ENCODE data around the gene CTTNBP2NL.
A peak's percentile ranks its signal among the peaks of the same experiment; 100 is the strongest.

CTTNBP2NL gene

DNA sequence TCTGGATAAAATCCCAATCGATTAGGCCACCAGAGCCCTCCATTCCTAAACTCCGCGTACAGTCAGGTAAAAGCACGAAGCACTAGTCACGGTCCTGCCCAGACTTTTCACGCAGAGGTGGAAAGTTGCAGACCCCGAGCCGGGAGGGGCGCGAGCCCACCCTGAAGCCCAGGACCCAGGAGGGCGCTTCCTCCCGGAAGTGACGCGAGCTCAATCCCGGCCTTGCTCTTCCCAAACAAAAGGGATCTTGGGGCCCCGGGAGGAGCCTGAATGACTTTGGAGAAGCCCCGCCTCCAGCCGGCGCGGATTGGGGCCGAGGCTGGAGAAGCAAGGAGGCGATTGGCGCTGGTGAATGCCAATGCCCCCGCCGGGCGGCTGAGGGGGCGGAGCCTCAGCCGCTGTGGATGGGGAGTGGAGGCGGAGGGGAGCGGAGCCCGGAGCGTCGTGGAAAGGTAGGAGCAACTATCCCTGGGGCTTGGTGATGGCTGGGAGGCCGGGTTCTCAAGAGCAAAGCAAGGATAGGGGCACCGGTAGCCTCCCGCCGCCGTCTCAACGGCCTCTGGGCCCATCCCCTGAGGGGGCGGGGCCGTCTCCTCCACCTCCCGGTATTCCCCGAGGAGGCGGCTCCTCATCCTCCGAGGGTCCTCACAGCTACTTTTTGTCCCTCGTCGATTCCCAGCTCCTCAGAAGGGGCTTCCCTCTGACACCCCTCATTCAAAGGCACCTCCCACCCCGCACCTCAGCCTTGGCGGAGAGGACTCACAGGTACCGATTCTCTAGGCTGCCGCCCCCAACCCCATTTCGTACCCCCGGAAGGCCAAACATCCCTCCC lies at the start of gene CTTNBP2NL:
Gene CTTNBP2NL (plus strand): TSS at position 394 of the 832 bp plus-strand sequence. CDS start 19,952 bp downstream, outside the sequence.
- POLR2A ChIA-PET: interaction anchor here (0.6 to 3.4 kb wide), 21 partner anchors 9 to 657 kb away, joined by 3 to 22 read pairs (median 3); partner anchors contain the start of genes INKA2, MOV10 and WNT2B
- CTCF ChIA-PET: interaction anchor here (0.9 to 1.5 kb wide), 4 partner anchors 26 to 322 kb away, joined by 3 to 4 read pairs (median 4); a partner anchor contains a TSS
- TF ChIP-seq BHLHE40 (IDR thresholded peaks at IDR 0.05; ENCODE audit: borderline replicate concordance) (no peak), ELF4 (IDR thresholded peaks at IDR 0.05) (peak; percentile 47; the same call in 1 of the 2 replicates), PKNOX1 (IDR thresholded peaks at IDR 0.05) (peak; percentile 99), LEF1 (IDR thresholded peaks at IDR 0.05; ENCODE audit: borderline replicate concordance) (no peak)
- DNase-seq (ENCODE audit: extremely low spot score): peak; percentile 99

- no peak for TF ChIP-seq PKNOX1 (IDR thresholded peaks at IDR 0.05)
- TF ChIP-seq LEF1 (IDR thresholded peaks at IDR 0.05; ENCODE audit: borderline replicate concordance): no peak
- no peak for TF ChIP-seq ELF4 (IDR thresholded peaks at IDR 0.05)
- no peak for TF ChIP-seq BHLHE40 (IDR thresholded peaks at IDR 0.05; ENCODE audit: borderline replicate concordance)
- TF ChIP-seq HDGF (IDR thresholded peaks at IDR 0.05; ENCODE audit: borderline replicate concordance): no peak
- no peak for TF ChIP-seq FOXA1 (IDR thresholded peaks at IDR 0.05)
- no peak for TF ChIP-seq CTBP1 (IDR thresholded peaks at IDR 0.05; ENCODE audit: borderline replicate concordance)
- no peak for TF ChIP-seq FOXK2 (IDR thresholded peaks at IDR 0.05)
- CTCF ChIA-PET: interaction anchor here (0.7 to 1.3 kb wide), 2 partner anchors 8 to 12 kb away, joined by 5 to 6 read pairs; no protein-coding TSS in a partner anchor
- no peak for DNase-seq (ENCODE audit: extremely low spot score)
- POLR2A ChIA-PET: no interaction called here
Measured at GRCh38 chr1:112346801-112347350, 49.1 kb upstream of the CTTNBP2NL start.

GRCh38 chr1:112356765-112357164 lies 39.2 kb upstream of the CTTNBP2NL start:
- no peak for DNase-seq (ENCODE audit: extremely low spot score)
- TF ChIP-seq ZNF384 (IDR thresholded peaks at IDR 0.05): no peak
- no peak for TF ChIP-seq ELF4 (IDR thresholded peaks at IDR 0.05)
- TF ChIP-seq CTBP1 (IDR thresholded peaks at IDR 0.05; ENCODE audit: borderline replicate concordance): no peak
- no peak for TF ChIP-seq LEF1 (IDR thresholded peaks at IDR 0.05; ENCODE audit: borderline replicate concordance)
- no peak for TF ChIP-seq BHLHE40 (IDR thresholded peaks at IDR 0.05; ENCODE audit: borderline replicate concordance)
- no peak for TF ChIP-seq PKNOX1 (IDR thresholded peaks at IDR 0.05)
- TF ChIP-seq L3MBTL2 (conservative IDR thresholded peaks at IDR 0.05): no peak
- no peak for TF ChIP-seq HDGF (IDR thresholded peaks at IDR 0.05; ENCODE audit: borderline replicate concordance)
- no peak for TF ChIP-seq ARNT (IDR thresholded peaks at IDR 0.05)
- TF ChIP-seq FOXK2 (IDR thresholded peaks at IDR 0.05): no peak
- TF ChIP-seq FOXM1 (IDR thresholded peaks at IDR 0.05; ENCODE audit: borderline replicate concordance): no peak
- no peak for TF ChIP-seq SUZ12 (IDR thresholded peaks at IDR 0.05)
- TF ChIP-seq NFRKB (IDR thresholded peaks at IDR 0.05): no peak
- no peak for TF ChIP-seq TARDBP (IDR thresholded peaks at IDR 0.05)
- no peak for TF ChIP-seq FOXA1 (IDR thresholded peaks at IDR 0.05)
- no peak for TF ChIP-seq SP1 (IDR thresholded peaks at IDR 0.05)
- ChIA-PET CTCF (interaction anchor here (2.2 kb wide), 1 partner anchor 9 kb away, joined by 8 read pairs; no protein-coding TSS in a partner anchor), POLR2A (no interaction called here)

- ChIA-PET CTCF (interaction anchor here (0.6 to 2.2 kb wide), 6 partner anchors 9 to 883 kb away, joined by 3 to 8 read pairs (median 3); no protein-coding TSS in a partner anchor), POLR2A (no interaction called here)
- no peak for DNase-seq (ENCODE audit: extremely low spot score)
- TF ChIP-seq ZNF384 (IDR thresholded peaks at IDR 0.05): no peak
- no peak for TF ChIP-seq CTBP1 (IDR thresholded peaks at IDR 0.05; ENCODE audit: borderline replicate concordance)
- no peak for TF ChIP-seq FOXK2 (IDR thresholded peaks at IDR 0.05)
- TF ChIP-seq LEF1 (IDR thresholded peaks at IDR 0.05; ENCODE audit: borderline replicate concordance): no peak
- no peak for TF ChIP-seq PKNOX1 (IDR thresholded peaks at IDR 0.05)
- no peak for TF ChIP-seq ARNT (IDR thresholded peaks at IDR 0.05)
- no peak for TF ChIP-seq ELF4 (IDR thresholded peaks at IDR 0.05)
Measured at GRCh38 chr1:112357467-112357866, 38.5 kb upstream of the CTTNBP2NL start.

DNA sequence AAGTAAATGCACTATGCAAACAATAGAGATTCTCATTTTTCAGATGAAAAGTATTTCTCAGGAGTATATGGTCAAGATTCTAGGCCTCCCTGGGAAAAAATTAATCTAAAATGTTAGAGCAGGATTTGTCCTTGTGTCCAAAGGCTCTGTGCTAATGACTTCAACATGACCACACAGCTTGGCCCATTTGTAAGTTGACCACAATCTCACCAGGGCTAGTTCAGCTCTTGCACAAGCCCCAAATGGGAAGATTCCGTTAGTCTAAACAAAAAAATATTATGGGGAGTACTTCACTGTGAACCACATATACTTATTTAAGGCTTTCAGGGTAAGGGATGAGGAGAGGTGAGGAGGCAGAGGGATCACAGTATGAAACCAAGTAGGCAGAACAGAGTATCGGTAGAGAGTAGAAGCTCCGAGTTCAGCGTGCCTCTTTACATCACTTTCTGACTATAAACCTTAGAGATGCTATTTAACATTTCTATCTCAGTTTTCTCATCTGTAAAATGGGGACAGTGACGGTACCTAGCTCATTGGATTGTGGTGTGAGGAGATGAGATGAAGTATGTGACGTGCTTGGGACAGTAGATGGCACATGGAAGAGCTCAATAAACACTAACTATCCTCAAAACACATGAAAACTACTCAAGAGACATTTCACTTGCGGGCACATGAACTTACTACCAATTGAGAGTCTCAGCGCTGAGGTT lies 37.8 kb upstream of the CTTNBP2NL start:
- POLR2A ChIA-PET: no interaction called here
- CTCF ChIA-PET: interaction anchor here (0.6 to 2.6 kb wide), 9 partner anchors 11 to 884 kb away, joined by 3 to 7 read pairs (median 3); no protein-coding TSS in a partner anchor
- TF ChIP-seq LEF1 (IDR thresholded peaks at IDR 0.05; ENCODE audit: borderline replicate concordance): no peak
- no peak for TF ChIP-seq ELF4 (IDR thresholded peaks at IDR 0.05)
- no peak for TF ChIP-seq FOXM1 (IDR thresholded peaks at IDR 0.05; ENCODE audit: borderline replicate concordance)
- TF ChIP-seq FOXK2 (IDR thresholded peaks at IDR 0.05): no peak
- no peak for TF ChIP-seq PKNOX1 (IDR thresholded peaks at IDR 0.05)
- no peak for TF ChIP-seq TARDBP (IDR thresholded peaks at IDR 0.05)
- no peak for TF ChIP-seq FOXA1 (IDR thresholded peaks at IDR 0.05)
- no peak for TF ChIP-seq SUZ12 (IDR thresholded peaks at IDR 0.05)
- TF ChIP-seq CTBP1 (IDR thresholded peaks at IDR 0.05; ENCODE audit: borderline replicate concordance): no peak
- no peak for TF ChIP-seq ARNT (IDR thresholded peaks at IDR 0.05)
- no peak for TF ChIP-seq HDGF (IDR thresholded peaks at IDR 0.05; ENCODE audit: borderline replicate concordance)
- no peak for TF ChIP-seq L3MBTL2 (conservative IDR thresholded peaks at IDR 0.05)
- TF ChIP-seq SP1 (IDR thresholded peaks at IDR 0.05): no peak
- TF ChIP-seq ZNF384 (IDR thresholded peaks at IDR 0.05): no peak
- no peak for TF ChIP-seq BHLHE40 (IDR thresholded peaks at IDR 0.05; ENCODE audit: borderline replicate concordance)
- no peak for TF ChIP-seq NFRKB (IDR thresholded peaks at IDR 0.05)
- DNase-seq (ENCODE audit: extremely low spot score): no peak

Measured in HEK293T (cell line).